Measurements from ENCODE around the gene TRIP11.

DNA sequence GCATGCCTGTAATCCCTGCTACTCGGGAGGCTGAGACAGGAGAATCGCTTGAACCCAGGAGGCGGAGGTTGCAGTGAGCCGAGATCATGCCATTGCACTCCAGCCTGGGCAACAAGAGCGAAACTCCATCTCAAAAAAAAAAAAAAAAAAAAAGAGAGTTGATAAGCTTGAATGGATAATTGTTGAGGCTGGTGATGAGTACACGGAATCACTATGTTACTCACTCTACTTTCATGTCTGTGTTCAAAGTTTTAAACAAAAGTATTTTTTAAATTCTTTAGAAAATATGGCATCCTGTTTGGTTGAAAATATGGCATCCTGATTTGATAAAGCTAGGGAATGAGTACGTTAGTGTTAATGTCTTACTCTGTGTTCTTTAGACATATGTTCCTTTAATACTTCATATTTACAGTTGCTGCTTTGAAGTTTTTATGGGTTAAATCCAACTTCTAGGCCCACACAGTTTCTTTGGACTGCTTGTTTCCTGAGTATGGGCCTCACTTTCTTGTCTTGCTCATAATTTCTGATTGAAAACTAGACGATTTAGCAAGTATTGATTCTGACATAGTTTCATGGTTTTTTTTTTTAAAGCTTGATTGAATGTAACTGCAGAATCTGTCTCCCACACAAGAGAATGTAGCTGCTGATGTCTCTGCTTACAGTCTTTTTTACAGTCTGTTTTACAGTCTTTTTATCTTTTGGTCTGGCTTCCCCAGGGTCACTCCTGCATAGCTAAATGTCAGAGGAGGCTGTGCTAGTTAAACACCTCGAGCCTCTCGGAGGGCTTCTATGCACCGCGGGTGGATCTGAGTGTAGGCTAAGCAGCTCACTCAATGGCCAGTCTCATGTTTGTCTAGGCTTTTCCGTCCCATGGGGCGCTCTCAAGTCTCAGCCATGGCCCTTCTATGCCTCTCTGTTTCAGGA lies 78.3 kb downstream of the TRIP11 start:
- TF ChIP-seq, protein P1, sequence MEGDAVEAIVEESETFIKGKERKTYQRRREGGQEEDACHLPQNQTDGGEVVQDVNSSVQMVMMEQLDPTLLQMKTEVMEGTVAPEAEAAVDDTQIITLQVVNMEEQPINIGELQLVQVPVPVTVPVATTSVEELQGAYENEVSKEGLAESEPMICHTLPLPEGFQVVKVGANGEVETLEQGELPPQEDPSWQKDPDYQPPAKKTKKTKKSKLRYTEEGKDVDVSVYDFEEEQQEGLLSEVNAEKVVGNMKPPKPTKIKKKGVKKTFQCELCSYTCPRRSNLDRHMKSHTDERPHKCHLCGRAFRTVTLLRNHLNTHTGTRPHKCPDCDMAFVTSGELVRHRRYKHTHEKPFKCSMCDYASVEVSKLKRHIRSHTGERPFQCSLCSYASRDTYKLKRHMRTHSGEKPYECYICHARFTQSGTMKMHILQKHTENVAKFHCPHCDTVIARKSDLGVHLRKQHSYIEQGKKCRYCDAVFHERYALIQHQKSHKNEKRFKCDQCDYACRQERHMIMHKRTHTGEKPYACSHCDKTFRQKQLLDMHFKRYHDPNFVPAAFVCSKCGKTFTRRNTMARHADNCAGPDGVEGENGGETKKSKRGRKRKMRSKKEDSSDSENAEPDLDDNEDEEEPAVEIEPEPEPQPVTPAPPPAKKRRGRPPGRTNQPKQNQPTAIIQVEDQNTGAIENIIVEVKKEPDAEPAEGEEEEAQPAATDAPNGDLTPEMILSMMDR (IDR thresholded peaks at IDR 0.05; ENCODE audit: low read depth, low read length, missing input control): no peak
- TF ChIP-seq YY1 (IDR thresholded peaks at IDR 0.05) (no peak), JUND (IDR thresholded peaks at IDR 0.05) (no peak), TAF1 (conservative IDR thresholded peaks at IDR 0.05) (no peak), GABPA (IDR thresholded peaks at IDR 0.05 in 1 of 2, conservative IDR thresholded peaks at IDR 0.05 in 1 of 2) (no peak)

Measured in liver (tissue), 3 donors.